Measurements from ENCODE around the gene UBA7.
"Not testable (repeated sequence)": the region's sequence is repeated elsewhere in the genome, so short reads cannot be mapped to it uniquely, and the experiment has no call there.

The UBA7 gene

GRCh38 chr3:49786357-49787181 lies 27.2 kb downstream of the UBA7 start, which contains the start of gene IP6K1:
Gene IP6K1 (minus strand): TSS chr3:49786542. CDS start chr3:49748040, 38,502 bp downstream.
- DNase-seq (ENCODE audit: low spot score): peak; percentile 100

- DNase-seq (ENCODE audit: low spot score): peak; percentile 50
Measured at GRCh38 chr3:49785565-49786356, 28.0 kb downstream of the UBA7 start.

GRCh38 chr3:49782277-49782676 lies 31.5 kb downstream of the UBA7 start:
- not testable (repeated sequence) for DNase-seq (ENCODE audit: low spot score)

GRCh38 chr3:49781415-49782199 lies 32.1 kb downstream of the UBA7 start:
- DNase-seq (ENCODE audit: low spot score): no peak

- DNase-seq (ENCODE audit: low spot score): not testable (repeated sequence)
Measured at GRCh38 chr3:49780975-49781365, 32.8 kb downstream of the UBA7 start.

- DNase-seq (ENCODE audit: low spot score): no peak
Measured at GRCh38 chr3:49780080-49780974, 33.4 kb downstream of the UBA7 start.

- no peak for DNase-seq (ENCODE audit: low spot score)
Measured at GRCh38 chr3:49779358-49780079, 34.2 kb downstream of the UBA7 start.

- DNase-seq (ENCODE audit: low spot score): not testable (repeated sequence)
Measured at GRCh38 chr3:49776101-49776500, 37.7 kb downstream of the UBA7 start.

GRCh38 chr3:49775538-49775937 lies 38.2 kb downstream of the UBA7 start:
- no peak for DNase-seq (ENCODE audit: low spot score)

GRCh38 chr3:49772703-49773102 lies 41.0 kb downstream of the UBA7 start:
- no peak for DNase-seq (ENCODE audit: low spot score)

GRCh38 chr3:49771340-49771938 lies 42.3 kb downstream of the UBA7 start:
- DNase-seq (ENCODE audit: low spot score): no peak

GRCh38 chr3:49769926-49770325 lies 43.8 kb downstream of the UBA7 start:
- DNase-seq (ENCODE audit: low spot score): no peak

GRCh38 chr3:49769286-49769915 lies 44.4 kb downstream of the UBA7 start:
- peak; percentile 41 for DNase-seq (ENCODE audit: low spot score)

GRCh38 chr3:49763981-49764380 lies 49.8 kb downstream of the UBA7 start:
- no peak for DNase-seq (ENCODE audit: low spot score)

- DNase-seq (ENCODE audit: low spot score): no peak
Measured at GRCh38 chr3:49761661-49762060, 52.1 kb downstream of the UBA7 start.

- no peak for DNase-seq (ENCODE audit: low spot score)
Measured at GRCh38 chr3:49759226-49759625, 54.5 kb downstream of the UBA7 start.

GRCh38 chr3:49757197-49757596 lies 56.6 kb downstream of the UBA7 start:
- no peak for DNase-seq (ENCODE audit: low spot score)

- no peak for DNase-seq (ENCODE audit: low spot score)
Measured at GRCh38 chr3:49756036-49756435, 57.7 kb downstream of the UBA7 start.

Data from AG08395 (cell line).